Coronary artery (tissue), 2 donors: ENCODE results near the gene ZNF362.

Experiments
- DNase-seq: peaks from one replicate; pipeline ENCODE4 v3.0.0-alpha.2; 2017; ENCODE audit warnings: low spot score
- H3K27ac ChIP-seq, 2 donors: fragments of 200-600 bp; sonication (generic); one replicate each; pipeline ENCODE4 v1.5.1; 2016 to 2019
- H3K4me3 ChIP-seq: fragments of 200-600 bp; sonication (generic); 2 replicates; pipeline ENCODE4 v1.5.1; 2016; ENCODE audit warnings: mild to moderate bottlenecking, moderate library complexity
- CTCF ChIP-seq: fragments of 200-600 bp; sonication (generic); IDR thresholded peaks from one replicate; pipeline ENCODE4 v1.5.1; 2019; ENCODE audit warnings: antibody characterized with exemption

The ZNF362 gene

GRCh38 chr1:33254491-33254890 is 1.8 kb upstream of the ZNF362 start:
- Histone ChIP-seq H3K4me3 (no peak overlapping the region), H3K27ac (no peak overlapping the region)
- no peak for DNase-seq
- no peak for TF ChIP-seq CTCF

GRCh38 chr1:33255347-33256220 is 708 bp upstream of the ZNF362 start:
- Histone ChIP-seq H3K4me3 (peak overlapping the region; percentile 88), H3K27ac (peak overlapping the region; percentile 94 to 100)
- no peak for TF ChIP-seq CTCF
- DNase-seq, result peak; percentile 90

DNA sequence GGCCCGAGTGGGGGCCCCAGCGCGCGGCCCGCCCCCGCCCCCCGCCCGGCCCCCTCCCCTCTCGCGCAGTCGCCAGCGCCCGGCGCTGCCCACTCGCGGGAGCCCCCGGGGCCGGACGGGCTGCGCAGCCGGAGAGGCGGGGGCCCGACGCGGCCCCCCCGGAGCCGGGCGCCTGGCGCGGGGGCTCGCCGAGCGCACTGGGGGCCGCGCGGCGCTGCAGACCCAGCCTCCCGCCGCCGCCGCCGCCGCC is 146 bp upstream of the ZNF362 start:
- peak overlapping the region; percentile 88 for H3K4me3 ChIP-seq
- H3K27ac ChIP-seq, result peak overlapping the region; percentile 94 to 100
- TF ChIP-seq CTCF, result no peak
- DNase-seq, result no peak

DNA sequence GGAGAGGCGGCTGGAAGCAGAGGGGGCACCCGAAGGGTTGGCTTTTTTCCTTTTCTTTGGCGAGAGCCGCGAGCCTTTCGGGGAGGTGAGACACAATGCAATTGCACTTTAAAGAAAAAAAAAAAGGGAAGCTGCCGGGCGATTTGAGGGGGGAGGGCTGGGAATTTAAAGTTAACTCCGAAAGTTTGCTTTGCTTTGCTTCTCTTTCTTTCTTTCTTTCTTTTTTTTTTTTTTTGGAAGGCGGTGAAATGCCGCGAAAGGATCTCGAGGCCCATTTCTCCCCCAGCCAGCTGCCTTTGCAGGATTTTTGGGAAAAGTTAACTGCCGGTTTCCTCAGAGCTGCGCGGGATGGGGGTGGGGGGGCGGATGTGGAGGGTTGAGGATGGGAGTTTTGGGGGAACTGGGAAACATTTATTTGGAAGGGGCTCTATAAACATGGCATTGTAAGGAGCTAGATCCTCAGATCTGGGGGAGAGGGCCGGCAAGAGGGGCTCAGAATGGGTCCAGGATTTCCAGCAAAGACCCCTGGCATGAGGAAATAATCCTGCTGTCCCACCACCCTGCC is 997 bp downstream of the ZNF362 start:
- no peak for TF ChIP-seq CTCF
- no peak for DNase-seq
- Histone ChIP-seq H3K27ac (peak overlapping the region; percentile 86 to 100), H3K4me3 (peak overlapping the region; percentile 88)

DNA sequence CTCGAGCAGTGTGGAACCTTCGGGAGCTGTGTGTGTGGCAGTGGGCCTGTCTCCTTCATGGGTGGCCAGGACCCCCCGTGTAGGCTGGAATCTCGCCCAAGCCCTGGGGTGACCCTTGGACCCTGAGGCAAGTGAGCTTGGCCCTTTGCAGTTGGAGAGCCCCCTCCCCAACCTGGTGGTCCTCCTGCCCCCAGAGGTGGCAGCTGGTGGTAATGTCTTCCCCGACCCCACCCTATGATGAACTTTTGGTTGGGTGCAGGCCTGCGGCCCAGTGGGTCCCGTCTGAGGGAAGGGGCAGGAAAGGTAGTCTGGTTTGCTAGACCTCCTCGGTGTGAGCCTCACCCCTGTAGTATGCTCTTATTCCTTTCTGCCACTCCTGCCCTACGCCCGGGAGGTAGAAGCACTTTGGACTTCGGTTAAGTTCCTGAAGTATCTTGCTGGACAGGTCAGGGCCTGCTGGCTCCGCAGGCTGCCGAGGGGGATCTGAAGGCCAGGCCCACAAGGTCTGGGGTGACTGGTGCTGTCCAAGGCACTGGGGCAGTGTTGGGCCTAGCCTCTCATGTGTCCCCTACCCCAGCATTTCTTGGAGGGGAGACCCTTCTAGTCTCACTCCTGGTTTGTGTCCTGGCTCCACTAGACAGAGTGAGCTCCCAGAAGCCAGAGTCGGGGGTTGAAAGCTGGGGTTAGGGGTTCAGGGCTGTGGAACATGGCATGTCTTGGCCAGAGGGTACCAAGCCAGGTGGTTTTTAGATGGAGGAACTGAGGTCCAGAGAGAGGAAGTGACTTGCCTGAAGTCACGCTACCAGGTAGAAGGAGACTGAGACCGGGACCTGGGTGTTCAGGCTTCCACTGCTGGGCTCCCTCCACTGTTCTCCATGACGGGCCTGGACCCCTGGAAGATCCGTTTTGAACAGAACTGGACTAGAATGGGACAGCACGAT is 1.8 kb downstream of the ZNF362 start:
- Histone ChIP-seq H3K27ac (peak overlapping the region; percentile 86 to 100), H3K4me3 (peak overlapping the region; percentile 88)
- no peak for TF ChIP-seq CTCF
- DNase-seq, result no peak

- peak overlapping the region; percentile 88 for H3K4me3 ChIP-seq
- H3K27ac ChIP-seq, result peak overlapping the region; percentile 86 to 100
- DNase-seq, result no peak
- TF ChIP-seq CTCF, result no peak
Measured at GRCh38 chr1:33258788-33259274, 2.5 kb downstream of the ZNF362 start.
